ENCODE results near the gene GAL3ST2. TPM values are rescaled to one million over a fixed set of nuclear protein-coding genes. Genes with fewer than 3 reads are reported as not detected.

The GAL3ST2 gene
- total RNA-seq, 4 donors from 2014 or later: 50.8 to 364 (median 76.0) TPM

DNA sequence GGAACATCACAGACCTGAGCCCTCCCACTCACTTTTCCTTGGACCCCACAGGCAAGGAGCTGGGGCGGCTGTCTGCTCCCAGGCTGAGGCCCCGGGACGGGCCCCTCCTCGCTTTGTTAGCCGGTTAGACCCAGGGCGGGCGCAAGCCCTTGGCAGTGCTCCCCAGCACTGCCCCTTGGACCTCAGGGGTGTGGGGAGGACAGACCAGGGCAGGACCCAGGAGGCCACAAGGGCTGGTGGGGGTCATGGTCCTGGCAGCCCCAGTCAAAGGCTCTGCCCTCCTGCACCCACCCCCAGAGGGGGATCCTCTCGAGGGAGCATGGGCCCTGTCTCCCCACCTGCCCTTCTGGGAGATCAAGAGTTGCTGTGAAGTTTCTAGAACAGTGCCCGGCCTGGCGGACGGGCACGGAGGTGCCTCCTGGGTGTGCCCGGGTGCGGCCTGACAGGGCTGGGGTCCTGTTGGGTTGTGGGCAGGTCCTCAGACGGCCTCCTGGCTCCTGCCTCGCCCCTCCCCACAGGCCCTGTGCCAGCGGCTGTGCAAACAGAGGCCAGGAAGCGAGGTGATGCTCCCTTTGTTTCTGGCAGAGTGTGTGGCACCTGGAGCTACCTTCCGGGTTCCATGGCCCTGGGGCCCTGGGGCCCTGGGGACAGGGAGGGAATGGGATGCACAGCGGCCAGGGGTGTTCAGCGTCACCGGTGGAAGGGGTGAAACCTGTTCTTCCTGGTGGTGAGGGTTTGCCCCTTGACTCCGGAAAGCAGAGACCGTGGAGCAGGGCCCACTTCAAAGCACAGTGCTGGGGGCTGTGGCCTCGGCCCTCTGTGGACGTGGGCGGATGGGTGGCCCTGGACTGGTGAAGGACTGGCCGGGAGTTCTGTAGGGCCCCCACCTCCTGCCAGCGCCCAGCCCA, 2.9 kb upstream of the GAL3ST2 start:
- no peaks in the 10 kb centered on the region for H3K36me3 ChIP-seq
- WGBS, 2 donors (ENCODE audit: low coverage in 1 of 2): 46% methylated on average over 22 of the region's 29 CpGs; no CpG with 5 or more reads in 1 of the 2 donors

GRCh38 chr2:241774419-241775222, 2.0 kb upstream of the GAL3ST2 start:
- Histone ChIP-seq H3K4me1 (peaks cover 5 to 47% (median 35%) of the 10 kb centered on the region in 4 donors), H3K27ac (peak overlapping the region; percentile 79 to 90 (median 84)), H3K27me3 (no peaks in the 10 kb centered on the region), H3K4me3 (peak overlapping the region in 1 of 4 donors; percentile 16), H3K36me3 (no peaks in the 10 kb centered on the region), H3K9me3 (no peaks in the 10 kb centered on the region)
- DNase-seq: peak; percentile 79
- peak in 2 of 3 donors; percentile 13 to 33 for TF ChIP-seq POLR2AphosphoS5 (IDR thresholded peaks at IDR 0.05)
- no peak for TF ChIP-seq POLR2A (IDR thresholded peaks at IDR 0.05)
- WGBS, 2 donors (ENCODE audit: low coverage in 1 of 2): 49% methylated on average over 13 of the region's 40 CpGs; no CpG with 5 or more reads in 1 of the 2 donors
- intact Hi-C loops (cut with DNase I; ENCODE audit: low total_unique reads): no loop called here
- in situ Hi-C loops (cut with MboI; ENCODE audit: low pct_ligation_motif_present in 1 of 4, low pct_unique_long_range_greater_than_20kb in 1 of 4, low sequenced_read_pairs in 3 of 4): no loop called here

More for the DNA sequence above, 2.9 kb upstream of the GAL3ST2 start:
- intact Hi-C loops (cut with DNase I; ENCODE audit: low total_unique reads): no loop called here
- Histone ChIP-seq H3K27me3 (no peaks in the 10 kb centered on the region), H3K9me3 (no peaks in the 10 kb centered on the region), H3K4me1 (peaks cover 5 to 47% (median 35%) of the 10 kb centered on the region in 4 donors), H3K27ac (peak overlapping the region; percentile 79 to 90 (median 84)), H3K4me3 (peak overlapping the region in 1 of 4 donors; percentile 16)
- TF ChIP-seq POLR2A (IDR thresholded peaks at IDR 0.05) (peak; percentile 42), EP300 (IDR thresholded peaks at IDR 0.05; ENCODE audit: low read depth) (no peak), CTCF (IDR thresholded peaks at IDR 0.05) (peak in 2 of 5 experiments; percentile 34 to 61), POLR2AphosphoS5 (IDR thresholded peaks at IDR 0.05) (peak in 2 of 3 donors; percentile 40 to 62)
- DNase-seq: peak; percentile 87
- in situ Hi-C loops (cut with MboI; ENCODE audit: low pct_ligation_motif_present in 1 of 4, low pct_unique_long_range_greater_than_20kb in 1 of 4, low sequenced_read_pairs in 3 of 4): no loop called here

DNA sequence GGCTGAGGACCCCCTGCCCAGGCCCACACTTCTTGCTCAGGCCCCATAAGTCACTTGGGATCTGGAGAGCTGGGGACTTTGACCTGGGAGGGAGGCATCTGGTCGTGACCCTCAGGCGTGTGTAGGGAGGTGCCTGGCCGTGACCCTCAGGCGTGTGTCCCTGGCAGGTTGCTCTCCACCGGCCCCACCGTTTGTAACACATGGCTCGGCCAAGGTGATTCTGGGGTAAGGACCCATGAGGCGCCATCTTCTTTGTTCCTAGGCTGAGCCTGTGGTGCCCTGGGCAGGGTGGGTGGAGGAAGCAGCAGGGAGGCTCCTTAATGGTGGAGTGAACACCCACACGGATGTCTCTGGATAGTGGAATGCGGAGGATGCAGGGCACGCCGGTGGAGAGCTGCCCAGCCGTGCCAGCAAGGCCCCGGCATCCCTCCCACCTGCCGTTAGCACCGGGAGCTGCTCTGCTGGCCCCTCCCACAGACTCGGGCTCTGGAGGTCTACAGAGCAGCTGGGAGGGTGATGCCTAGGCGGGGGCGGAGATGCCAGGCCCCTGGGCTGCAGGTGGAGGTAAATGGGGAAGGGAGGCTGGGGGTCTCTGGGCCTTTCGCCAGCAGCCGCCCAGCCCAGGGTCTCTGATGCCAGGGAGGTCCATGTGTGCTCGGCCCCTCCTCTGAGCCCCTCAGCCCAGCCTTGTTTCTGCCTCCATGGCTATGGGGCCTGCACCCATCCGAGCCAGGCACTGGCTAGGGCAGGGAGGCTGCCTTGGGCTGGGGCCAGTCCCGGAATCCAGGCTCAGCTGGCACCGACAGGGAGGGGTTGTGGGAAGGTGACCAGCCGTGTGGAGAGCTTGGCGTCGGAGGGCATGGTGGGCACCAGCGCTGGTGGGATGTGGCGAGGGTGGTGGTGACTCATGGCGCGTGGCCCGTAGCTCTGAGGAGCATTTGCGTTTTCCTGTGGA, 1.1 kb upstream of the GAL3ST2 start:
- H3K9me3 ChIP-seq: no peaks in the 10 kb centered on the region
- no peaks in the 10 kb centered on the region for H3K36me3 ChIP-seq
- no peak for DNase-seq
- no peaks in the 10 kb centered on the region for H3K27me3 ChIP-seq
- intact Hi-C loops (cut with DNase I; ENCODE audit: low total_unique reads) (no loop called here), in situ Hi-C loops (cut with MboI; ENCODE audit: low pct_ligation_motif_present in 1 of 4, low pct_unique_long_range_greater_than_20kb in 1 of 4, low sequenced_read_pairs in 3 of 4) (no loop called here)
- 44% methylated on average over 34 of the region's 34 CpGs; no CpG with 5 or more reads in 1 of the 2 donors for WGBS, 2 donors (ENCODE audit: low coverage in 1 of 2)
- H3K4me1 ChIP-seq: peaks cover 5 to 47% (median 35%) of the 10 kb centered on the region in 4 donors
- TF ChIP-seq POLR2A (IDR thresholded peaks at IDR 0.05) (no peak), EP300 (IDR thresholded peaks at IDR 0.05; ENCODE audit: low read depth) (no peak), POLR2AphosphoS5 (IDR thresholded peaks at IDR 0.05) (no peak), CTCF (IDR thresholded peaks at IDR 0.05) (no peak)
- H3K27ac ChIP-seq: peak overlapping the region; percentile 79 to 90 (median 84)
- H3K4me3 ChIP-seq: peak overlapping the region in 1 of 4 donors; percentile 42

DNA sequence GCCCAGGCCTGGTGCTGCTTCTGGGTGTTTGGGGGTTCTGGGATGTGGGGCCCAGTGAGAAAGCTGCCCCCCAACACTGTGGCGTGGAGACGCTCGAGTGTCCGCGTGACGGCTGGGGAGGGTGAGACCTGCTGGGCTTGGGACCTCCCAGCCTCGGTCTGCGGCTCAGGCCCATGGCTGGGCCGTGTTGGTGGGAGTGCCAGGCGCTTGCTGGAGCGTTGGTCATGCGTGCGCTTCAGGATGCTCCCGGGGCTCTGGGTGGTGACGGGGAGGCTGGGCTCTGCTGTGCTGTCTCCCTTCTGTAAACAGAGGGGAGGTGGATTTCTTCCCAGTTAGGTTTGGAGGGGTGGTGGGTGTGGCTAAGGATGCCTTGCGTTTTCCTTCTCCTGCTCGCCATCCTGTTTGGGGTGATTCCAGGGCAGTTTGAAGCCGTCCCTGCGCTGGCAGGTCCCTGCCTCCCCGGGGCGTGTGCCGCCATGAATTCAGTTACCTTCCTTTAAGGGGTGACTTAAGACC, 606 bp downstream of the GAL3ST2 start:
- intact Hi-C loops (cut with DNase I; ENCODE audit: low total_unique reads): no loop called here
- Histone ChIP-seq H3K4me1 (peaks cover 5 to 40% (median 31%) of the 10 kb centered on the region in 4 donors), H3K9me3 (peaks cover 0 to 3% of the 10 kb centered on the region in 2 donors), H3K4me3 (peak overlapping the region in 3 of 4 donors; percentile 40 to 46 (median 42)), H3K36me3 (no peaks in the 10 kb centered on the region), H3K27me3 (no peaks in the 10 kb centered on the region), H3K27ac (peak overlapping the region; percentile 79 to 90 (median 84))
- in situ Hi-C loops (cut with MboI; ENCODE audit: low pct_ligation_motif_present in 1 of 4, low pct_unique_long_range_greater_than_20kb in 1 of 4, low sequenced_read_pairs in 3 of 4): no loop called here
- no peak for DNase-seq
- TF ChIP-seq POLR2AphosphoS5 (IDR thresholded peaks at IDR 0.05) (no peak), POLR2A (IDR thresholded peaks at IDR 0.05) (no peak), CTCF (IDR thresholded peaks at IDR 0.05) (no peak), EP300 (IDR thresholded peaks at IDR 0.05; ENCODE audit: low read depth) (no peak)
- 40% methylated on average over 22 of the region's 22 CpGs; no CpG with 5 or more reads in 1 of the 2 donors for WGBS, 2 donors (ENCODE audit: low coverage in 1 of 2)
